Pons (tissue), 1 donor: Measurements from ENCODE around the gene AQP12B.
"Not testable (repeated sequence)": the region's sequence is repeated elsewhere in the genome, so short reads cannot be mapped to it uniquely, and the experiment has no call there.

Experiments used
- DNase-seq: peaks from one replicate; pipeline ENCODE4 v3.0.0-alpha.2; 2016; ENCODE audit warnings: low spot score

The AQP12B gene

GRCh38 chr2:240701091-240701735 is 18.5 kb upstream of the AQP12B start:
- no peak for DNase-seq

- not testable (repeated sequence) for DNase-seq
Measured at GRCh38 chr2:240700616-240701015, 17.9 kb upstream of the AQP12B start.

- DNase-seq: not testable (repeated sequence)
Measured at GRCh38 chr2:240699835-240700234, 17.1 kb upstream of the AQP12B start.

- not testable (repeated sequence) for DNase-seq
Measured at GRCh38 chr2:240698852-240699561, 16.3 kb upstream of the AQP12B start.

GRCh38 chr2:240696469-240696868 is 13.8 kb upstream of the AQP12B start:
- not testable (repeated sequence) for DNase-seq

GRCh38 chr2:240695593-240695992 is 12.9 kb upstream of the AQP12B start:
- DNase-seq: not testable (repeated sequence)

GRCh38 chr2:240694304-240694703 is 11.6 kb upstream of the AQP12B start:
- DNase-seq: not testable (repeated sequence)

GRCh38 chr2:240692583-240693561 is 10.2 kb upstream of the AQP12B start:
- DNase-seq: not testable (repeated sequence)

GRCh38 chr2:240691631-240692420 is 9.1 kb upstream of the AQP12B start, which contains the start of gene AQP12A:
Gene AQP12A, plus strand, starts transcription at chr2:240691866. Its CDS starts 48 bp downstream, at chr2:240691914.
- not testable (repeated sequence) for DNase-seq

GRCh38 chr2:240691075-240691427 is 8.4 kb upstream of the AQP12B start:
- DNase-seq: not testable (repeated sequence)

GRCh38 chr2:240690421-240691074 is 7.9 kb upstream of the AQP12B start:
- DNase-seq: not testable (repeated sequence)

- DNase-seq: no peak
Measured at GRCh38 chr2:240689975-240690374, 7.3 kb upstream of the AQP12B start.

GRCh38 chr2:240688553-240688919 is 5.9 kb upstream of the AQP12B start:
- DNase-seq: no peak

GRCh38 chr2:240687741-240688552 is 5.3 kb upstream of the AQP12B start:
- DNase-seq: no peak

GRCh38 chr2:240687045-240687740 is 4.5 kb upstream of the AQP12B start:
- no peak for DNase-seq

GRCh38 chr2:240686460-240686859 is 3.8 kb upstream of the AQP12B start:
- no peak for DNase-seq

GRCh38 chr2:240685771-240686371 is 3.2 kb upstream of the AQP12B start:
- DNase-seq: no peak

- DNase-seq: not testable (repeated sequence)
Measured at GRCh38 chr2:240683980-240684728, 1.5 kb upstream of the AQP12B start.
